ENCODE measurements around the gene AQP3.

Gene AQP3

DNA sequence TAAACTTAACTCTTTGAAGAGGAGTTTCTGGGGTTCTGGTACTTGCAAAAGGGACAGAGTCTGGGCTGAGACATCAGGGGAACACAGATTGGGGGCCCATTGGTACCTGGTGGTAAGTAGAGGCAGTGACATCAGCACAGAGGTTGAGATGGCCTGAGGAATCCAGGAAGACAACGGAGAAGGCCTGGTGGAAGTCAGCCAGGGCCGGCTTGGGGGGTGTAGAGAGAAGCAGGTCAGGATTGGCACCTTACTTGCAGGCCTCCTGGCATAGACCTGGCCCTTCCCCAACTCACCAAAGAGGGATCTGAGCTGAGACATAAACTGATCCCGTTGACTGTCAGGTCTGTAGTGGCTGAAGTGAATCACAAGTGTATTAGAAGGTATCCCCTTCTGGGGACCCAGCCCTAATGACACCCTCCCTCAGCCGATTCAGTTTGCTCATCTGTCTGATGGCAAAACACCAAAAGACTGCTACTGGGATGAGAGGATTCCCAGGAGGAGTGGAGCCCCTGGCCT is 20.9 kb upstream of the AQP3 start:
- DNase-seq (ENCODE audit: low spot score) (no peak), ATAC-seq (ENCODE audit: low read depth) (no peak)
- Histone ChIP-seq H3K27ac (ENCODE audit: poor library complexity, severe bottlenecking) (no peak overlapping the region), H3K27me3 (ENCODE audit: insufficient read depth, poor library complexity, severe bottlenecking) (no peaks in the 10 kb centered on the region), H3K4me3 (ENCODE audit: severe bottlenecking) (no peak overlapping the region), H3K9me3 (ENCODE audit: severe bottlenecking) (no peaks in the 10 kb centered on the region), H3K36me3 (ENCODE audit: low read depth) (peaks cover 88% of the 10 kb centered on the region), H3K4me1 (ENCODE audit: insufficient read depth, poor library complexity, severe bottlenecking) (peaks cover 23% of the 10 kb centered on the region)
- TF ChIP-seq, protein P1, sequence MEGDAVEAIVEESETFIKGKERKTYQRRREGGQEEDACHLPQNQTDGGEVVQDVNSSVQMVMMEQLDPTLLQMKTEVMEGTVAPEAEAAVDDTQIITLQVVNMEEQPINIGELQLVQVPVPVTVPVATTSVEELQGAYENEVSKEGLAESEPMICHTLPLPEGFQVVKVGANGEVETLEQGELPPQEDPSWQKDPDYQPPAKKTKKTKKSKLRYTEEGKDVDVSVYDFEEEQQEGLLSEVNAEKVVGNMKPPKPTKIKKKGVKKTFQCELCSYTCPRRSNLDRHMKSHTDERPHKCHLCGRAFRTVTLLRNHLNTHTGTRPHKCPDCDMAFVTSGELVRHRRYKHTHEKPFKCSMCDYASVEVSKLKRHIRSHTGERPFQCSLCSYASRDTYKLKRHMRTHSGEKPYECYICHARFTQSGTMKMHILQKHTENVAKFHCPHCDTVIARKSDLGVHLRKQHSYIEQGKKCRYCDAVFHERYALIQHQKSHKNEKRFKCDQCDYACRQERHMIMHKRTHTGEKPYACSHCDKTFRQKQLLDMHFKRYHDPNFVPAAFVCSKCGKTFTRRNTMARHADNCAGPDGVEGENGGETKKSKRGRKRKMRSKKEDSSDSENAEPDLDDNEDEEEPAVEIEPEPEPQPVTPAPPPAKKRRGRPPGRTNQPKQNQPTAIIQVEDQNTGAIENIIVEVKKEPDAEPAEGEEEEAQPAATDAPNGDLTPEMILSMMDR (IDR thresholded peaks at IDR 0.05; ENCODE audit: poor library complexity, severe bottlenecking) = no peak

DNA sequence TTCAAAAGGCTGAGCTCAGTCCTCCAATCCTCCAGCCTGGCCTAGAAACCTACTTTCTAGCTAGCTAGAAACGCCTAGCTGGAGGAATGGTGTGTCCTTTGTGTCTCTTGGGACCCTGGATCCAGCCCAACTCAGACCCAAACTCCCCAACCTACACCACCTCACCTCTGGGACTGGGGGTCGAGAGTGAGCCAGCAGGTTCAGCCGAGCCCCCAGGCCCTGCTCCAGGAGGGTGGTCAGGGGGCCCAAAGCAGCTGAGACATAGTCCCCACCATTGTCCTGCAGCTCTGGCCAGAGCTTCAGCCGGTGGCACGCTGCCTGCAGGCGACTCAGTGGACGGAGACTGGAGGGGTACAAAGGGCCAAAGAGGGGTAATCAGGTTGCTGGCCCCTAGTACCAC is 20.1 kb upstream of the AQP3 start:
- Histone ChIP-seq H3K36me3 (ENCODE audit: low read depth) (peaks cover 96% of the 10 kb centered on the region), H3K4me1 (ENCODE audit: insufficient read depth, poor library complexity, severe bottlenecking) (peaks cover 23% of the 10 kb centered on the region), H3K4me3 (ENCODE audit: severe bottlenecking) (no peak overlapping the region), H3K27me3 (ENCODE audit: insufficient read depth, poor library complexity, severe bottlenecking) (no peaks in the 10 kb centered on the region), H3K27ac (ENCODE audit: poor library complexity, severe bottlenecking) (no peak overlapping the region), H3K9me3 (ENCODE audit: severe bottlenecking) (no peaks in the 10 kb centered on the region)
- ATAC-seq (ENCODE audit: low read depth) (no peak), DNase-seq (ENCODE audit: low spot score) (no peak)
- TF ChIP-seq, protein P1 (IDR thresholded peaks at IDR 0.05; ENCODE audit: poor library complexity, severe bottlenecking) = no peak

DNA sequence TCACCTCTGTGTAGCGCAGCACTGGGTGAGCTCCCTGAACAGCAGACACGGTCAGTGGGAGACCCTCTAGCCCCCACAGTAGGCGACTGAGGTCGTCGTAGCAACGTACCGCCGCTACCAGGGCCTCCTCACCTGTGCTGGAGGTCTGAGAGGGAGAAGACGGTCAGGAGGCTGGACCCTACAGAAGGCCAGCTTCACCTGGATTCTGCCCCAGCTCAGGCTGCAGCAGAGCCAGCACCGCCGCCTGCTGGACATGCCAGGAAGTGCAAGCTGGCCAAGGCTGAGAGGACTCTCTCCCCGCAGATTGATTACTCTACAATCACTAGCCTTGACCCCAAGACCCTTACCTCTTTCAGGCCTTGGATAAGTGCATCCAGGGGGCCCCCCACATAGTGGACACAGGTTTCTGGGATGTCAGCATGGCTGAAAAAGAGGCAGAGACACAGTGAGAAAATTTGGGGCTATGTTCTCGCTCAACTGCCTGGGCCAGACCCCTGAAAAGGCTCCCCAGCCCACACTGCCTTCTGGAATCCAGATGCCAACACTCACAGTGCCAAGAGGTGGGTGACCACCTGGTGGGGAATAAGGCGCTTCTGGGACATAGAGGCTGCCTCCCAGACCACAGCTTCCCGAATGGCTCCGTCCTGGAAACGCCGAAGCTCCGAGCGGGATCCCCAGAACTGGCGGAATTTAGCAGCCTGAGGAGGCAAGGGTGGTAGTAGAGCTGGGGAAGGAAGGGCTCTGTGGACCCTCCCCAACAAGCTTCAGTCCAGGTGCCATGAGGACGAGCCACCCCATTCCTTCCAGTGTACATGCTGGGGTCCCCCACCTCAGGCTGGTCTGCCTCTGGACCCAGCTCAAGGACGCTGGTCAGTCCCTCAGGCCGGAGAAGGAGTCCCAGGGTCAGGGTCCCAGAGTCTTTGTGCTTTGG is 19.4 kb upstream of the AQP3 start:
- Histone ChIP-seq H3K27me3 (ENCODE audit: insufficient read depth, poor library complexity, severe bottlenecking) (no peaks in the 10 kb centered on the region), H3K4me1 (ENCODE audit: insufficient read depth, poor library complexity, severe bottlenecking) (peaks cover 19% of the 10 kb centered on the region), H3K4me3 (ENCODE audit: severe bottlenecking) (no peak overlapping the region), H3K27ac (ENCODE audit: poor library complexity, severe bottlenecking) (no peak overlapping the region), H3K9me3 (ENCODE audit: severe bottlenecking) (no peaks in the 10 kb centered on the region), H3K36me3 (ENCODE audit: low read depth) (peaks cover 96% of the 10 kb centered on the region)
- DNase-seq (ENCODE audit: low spot score) (no peak), ATAC-seq (ENCODE audit: low read depth) (peak; percentile 54; the same call in 2 of the 3 replicates)
- TF ChIP-seq, protein P1 (IDR thresholded peaks at IDR 0.05; ENCODE audit: poor library complexity, severe bottlenecking) = peak; percentile 92

DNA sequence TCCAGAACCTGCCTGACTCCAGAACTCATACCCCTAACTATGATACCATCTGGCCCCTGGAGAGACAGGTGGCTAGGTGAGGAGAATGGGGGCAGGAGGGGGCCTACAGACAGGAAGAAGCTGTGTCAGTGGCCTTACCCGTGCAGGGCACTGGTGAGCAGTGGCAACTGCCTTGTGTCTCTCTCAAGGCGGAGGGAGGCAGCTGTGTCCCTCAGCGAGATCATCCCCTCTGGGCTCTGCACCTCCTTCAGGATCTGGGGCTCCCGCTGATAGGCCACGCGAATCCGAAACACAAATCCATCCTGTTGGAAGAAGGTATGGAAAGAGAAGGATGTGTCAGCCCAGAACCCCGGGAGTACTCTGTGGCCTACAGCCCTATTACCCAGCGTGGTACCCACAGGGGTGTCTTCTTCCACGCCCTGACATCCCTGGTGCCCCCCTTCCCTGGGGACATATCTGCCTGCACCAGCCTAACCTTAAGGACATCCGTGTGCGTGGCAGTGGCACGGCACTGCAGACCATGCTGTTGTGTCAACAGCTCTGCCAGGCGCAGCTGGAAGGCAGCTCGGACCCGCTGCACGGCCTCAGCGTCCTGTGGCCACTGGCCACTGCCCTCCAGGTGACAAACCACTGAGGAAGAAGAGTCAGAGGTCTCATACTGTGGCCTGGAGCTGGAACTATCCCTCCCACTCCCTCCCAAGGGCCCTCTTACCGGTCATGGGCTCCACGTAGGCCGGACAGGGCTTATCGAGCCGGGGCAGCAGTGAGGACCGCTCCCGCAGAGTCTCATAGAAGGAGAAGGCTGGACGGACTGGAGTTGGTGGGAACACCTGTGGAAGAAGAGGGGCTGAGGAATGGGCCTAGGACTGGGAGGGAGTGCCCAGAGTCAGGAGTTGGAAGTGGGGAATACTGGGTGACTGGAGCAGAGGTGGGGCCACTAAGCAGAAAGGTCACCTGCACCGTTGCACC is 18.5 kb upstream of the AQP3 start:
- Histone ChIP-seq H3K27me3 (ENCODE audit: insufficient read depth, poor library complexity, severe bottlenecking) (no peaks in the 10 kb centered on the region), H3K36me3 (ENCODE audit: low read depth) (peaks cover 96% of the 10 kb centered on the region), H3K27ac (ENCODE audit: poor library complexity, severe bottlenecking) (peak overlapping the region; percentile 60), H3K9me3 (ENCODE audit: severe bottlenecking) (no peaks in the 10 kb centered on the region), H3K4me3 (ENCODE audit: severe bottlenecking) (no peak overlapping the region), H3K4me1 (ENCODE audit: insufficient read depth, poor library complexity, severe bottlenecking) (peaks cover 18% of the 10 kb centered on the region)
- no peak for ATAC-seq (ENCODE audit: low read depth)
- DNase-seq (ENCODE audit: low spot score) = no peak
- TF ChIP-seq, protein P1 (IDR thresholded peaks at IDR 0.05; ENCODE audit: poor library complexity, severe bottlenecking) = no peak
